ENCODE measurements around the gene CENPM. TPM values are rescaled to one million over a fixed set of nuclear protein-coding genes. Genes with fewer than 3 reads are reported as not detected.

CENPM gene
- total RNA-seq, 1 donor from 2014 or later: 6.9 TPM

DNA sequence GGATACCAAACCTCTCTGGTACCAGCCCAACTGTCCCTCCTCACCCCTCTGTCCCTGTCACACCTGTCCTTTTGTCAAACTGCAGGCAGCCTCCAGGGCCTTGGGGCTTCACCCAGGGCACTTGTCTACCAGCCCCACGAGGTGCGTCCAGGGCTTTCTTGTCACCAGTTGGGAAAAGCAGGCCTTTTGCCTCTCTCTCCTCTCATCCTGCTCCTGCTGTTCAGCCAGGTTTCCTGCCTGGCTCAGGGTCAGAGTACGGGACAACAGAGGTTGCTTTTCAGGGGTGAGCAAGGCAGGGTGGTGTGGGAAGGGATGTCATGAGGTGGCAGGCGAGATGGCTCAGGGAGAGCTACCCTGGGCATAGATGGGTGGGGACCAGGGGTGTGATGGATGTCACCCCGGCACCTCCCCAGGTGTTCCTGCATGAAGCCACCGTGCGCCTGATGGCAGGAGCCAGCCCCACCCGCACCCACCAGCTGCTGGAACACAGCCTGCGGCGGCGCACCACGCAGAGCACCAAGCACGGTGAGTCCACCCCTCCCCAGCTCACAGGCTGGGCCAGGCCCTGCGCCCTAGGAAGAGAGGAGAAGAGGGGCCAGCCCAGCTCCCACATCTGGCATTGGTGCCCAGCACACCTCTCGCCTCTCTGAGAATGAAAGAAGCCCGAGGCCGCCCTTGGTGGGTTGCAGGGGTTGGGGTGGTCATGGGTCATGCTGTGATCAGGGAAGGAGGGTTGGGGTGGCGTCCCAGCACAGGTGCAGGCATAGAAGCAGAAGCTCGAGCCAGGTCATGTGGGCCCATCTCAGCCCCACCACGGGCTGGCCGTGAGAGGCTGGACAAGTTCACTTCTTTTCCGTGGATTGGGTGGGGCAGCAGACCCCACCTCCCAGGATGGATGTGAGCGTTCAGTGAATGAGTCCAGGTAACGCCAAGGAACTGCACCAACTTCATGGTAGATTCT lies 42.2 kb downstream of the CENPM start:
- H3K27me3 Mint-ChIP-seq (ENCODE audit: unreplicated experiment): no peaks in the 10 kb centered on the region
- H3K9me3 Mint-ChIP-seq (ENCODE audit: unreplicated experiment): no peaks in the 10 kb centered on the region
- peaks cover 7% of the 10 kb centered on the region for H3K4me1 Mint-ChIP-seq (ENCODE audit: unreplicated experiment)
- no peak overlapping the region for H3K4me3 Mint-ChIP-seq (ENCODE audit: unreplicated experiment)
- no peak overlapping the region for H3K27ac Mint-ChIP-seq (ENCODE audit: unreplicated experiment)
- peaks cover 15% of the 10 kb centered on the region for H3K36me3 Mint-ChIP-seq (ENCODE audit: unreplicated experiment)
- no peak for DNase-seq (ENCODE audit: extremely low spot score, unreplicated experiment)
- TF ChIP-seq, protein P1, sequence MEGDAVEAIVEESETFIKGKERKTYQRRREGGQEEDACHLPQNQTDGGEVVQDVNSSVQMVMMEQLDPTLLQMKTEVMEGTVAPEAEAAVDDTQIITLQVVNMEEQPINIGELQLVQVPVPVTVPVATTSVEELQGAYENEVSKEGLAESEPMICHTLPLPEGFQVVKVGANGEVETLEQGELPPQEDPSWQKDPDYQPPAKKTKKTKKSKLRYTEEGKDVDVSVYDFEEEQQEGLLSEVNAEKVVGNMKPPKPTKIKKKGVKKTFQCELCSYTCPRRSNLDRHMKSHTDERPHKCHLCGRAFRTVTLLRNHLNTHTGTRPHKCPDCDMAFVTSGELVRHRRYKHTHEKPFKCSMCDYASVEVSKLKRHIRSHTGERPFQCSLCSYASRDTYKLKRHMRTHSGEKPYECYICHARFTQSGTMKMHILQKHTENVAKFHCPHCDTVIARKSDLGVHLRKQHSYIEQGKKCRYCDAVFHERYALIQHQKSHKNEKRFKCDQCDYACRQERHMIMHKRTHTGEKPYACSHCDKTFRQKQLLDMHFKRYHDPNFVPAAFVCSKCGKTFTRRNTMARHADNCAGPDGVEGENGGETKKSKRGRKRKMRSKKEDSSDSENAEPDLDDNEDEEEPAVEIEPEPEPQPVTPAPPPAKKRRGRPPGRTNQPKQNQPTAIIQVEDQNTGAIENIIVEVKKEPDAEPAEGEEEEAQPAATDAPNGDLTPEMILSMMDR (IDR thresholded peaks at IDR 0.05): no peak

DNA sequence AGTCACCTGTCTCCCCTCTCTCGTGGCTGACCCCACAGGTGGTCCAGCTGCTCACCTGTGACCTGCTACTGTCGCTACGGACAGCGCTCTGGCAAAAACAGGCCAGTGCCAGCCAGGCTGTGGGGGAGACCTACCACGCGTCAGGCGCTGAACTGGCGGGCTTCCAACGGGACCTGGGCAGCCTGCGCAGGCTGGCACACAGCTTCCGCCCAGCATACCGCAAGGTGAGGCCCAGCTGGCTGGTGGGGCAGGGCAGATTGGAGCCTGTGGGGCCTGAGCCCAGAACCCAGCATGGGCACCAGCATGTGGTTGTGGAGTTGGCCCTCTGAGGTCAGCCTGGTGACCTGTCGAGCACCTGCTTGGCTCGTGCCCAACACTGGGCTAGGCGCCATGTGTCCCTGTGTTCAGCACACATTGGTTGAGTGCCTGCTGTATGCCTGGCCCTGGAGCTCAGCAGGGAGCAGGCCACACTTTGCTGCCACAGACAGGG lies 44.0 kb downstream of the CENPM start:
- H3K9me3 Mint-ChIP-seq (ENCODE audit: unreplicated experiment): no peaks in the 10 kb centered on the region
- H3K27me3 Mint-ChIP-seq (ENCODE audit: unreplicated experiment): no peaks in the 10 kb centered on the region
- no peak for DNase-seq (ENCODE audit: extremely low spot score, unreplicated experiment)
- TF ChIP-seq, protein P1 (IDR thresholded peaks at IDR 0.05): no peak
- H3K4me1 Mint-ChIP-seq (ENCODE audit: unreplicated experiment): peaks cover 2% of the 10 kb centered on the region
- peaks cover 21% of the 10 kb centered on the region for H3K36me3 Mint-ChIP-seq (ENCODE audit: unreplicated experiment)
- no peak overlapping the region for H3K4me3 Mint-ChIP-seq (ENCODE audit: unreplicated experiment)
- no peak overlapping the region for H3K27ac Mint-ChIP-seq (ENCODE audit: unreplicated experiment)

DNA sequence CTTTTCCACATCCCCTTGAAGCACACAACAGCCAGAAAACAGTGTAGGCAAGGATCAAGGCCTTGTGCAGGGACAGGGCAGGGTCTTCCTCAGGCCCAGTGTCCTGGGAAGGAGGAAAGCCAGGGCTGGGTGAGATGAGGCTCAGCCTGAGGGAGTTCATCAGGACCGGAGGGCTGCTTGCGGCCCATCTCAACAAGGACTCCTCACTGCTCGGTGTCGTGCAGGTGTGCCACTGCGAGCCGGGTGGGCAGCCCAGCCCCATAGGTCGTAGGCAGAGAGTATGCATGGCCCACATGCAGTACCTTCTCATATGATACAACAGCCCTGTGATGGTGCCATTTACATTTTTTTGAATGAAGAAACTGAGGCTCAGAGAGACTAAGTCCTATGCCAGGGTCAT lies 44.9 kb downstream of the CENPM start:
- no peak for DNase-seq (ENCODE audit: extremely low spot score, unreplicated experiment)

GRCh38 chr22:41900652-41901312 lies 46.2 kb downstream of the CENPM start:
- DNase-seq (ENCODE audit: extremely low spot score, unreplicated experiment): no peak
- no peak overlapping the region for H3K4me3 Mint-ChIP-seq (ENCODE audit: unreplicated experiment)
- no peaks in the 10 kb centered on the region for H3K4me1 Mint-ChIP-seq (ENCODE audit: unreplicated experiment)
- H3K27ac Mint-ChIP-seq (ENCODE audit: unreplicated experiment): no peak overlapping the region
- TF ChIP-seq, protein P1 (IDR thresholded peaks at IDR 0.05): no peak
- no peaks in the 10 kb centered on the region for H3K27me3 Mint-ChIP-seq (ENCODE audit: unreplicated experiment)
- H3K9me3 Mint-ChIP-seq (ENCODE audit: unreplicated experiment): no peaks in the 10 kb centered on the region
- H3K36me3 Mint-ChIP-seq (ENCODE audit: unreplicated experiment): peaks cover 30% of the 10 kb centered on the region

More for the DNA sequence above, 44.9 kb downstream of the CENPM start:
- Mint-ChIP-seq H3K27ac (ENCODE audit: unreplicated experiment) (no peak overlapping the region), H3K27me3 (ENCODE audit: unreplicated experiment) (no peaks in the 10 kb centered on the region), H3K36me3 (ENCODE audit: unreplicated experiment) (peaks cover 25% of the 10 kb centered on the region), H3K9me3 (ENCODE audit: unreplicated experiment) (no peaks in the 10 kb centered on the region), H3K4me1 (ENCODE audit: unreplicated experiment) (no peaks in the 10 kb centered on the region), H3K4me3 (ENCODE audit: unreplicated experiment) (no peak overlapping the region)
- TF ChIP-seq, protein P1 (IDR thresholded peaks at IDR 0.05): no peak

All from osteocyte (in vitro differentiated cells).